ENCODE data around the gene LRRC59.
"Not testable (repeated sequence)": the region's sequence is repeated elsewhere in the genome, so short reads cannot be mapped to it uniquely, and the experiment has no call there.

LRRC59 gene

GRCh38 chr17:50347117-50347893, 50.0 kb downstream of the LRRC59 start:
- DNase-seq (ENCODE audit: low read depth), result no peak

DNA sequence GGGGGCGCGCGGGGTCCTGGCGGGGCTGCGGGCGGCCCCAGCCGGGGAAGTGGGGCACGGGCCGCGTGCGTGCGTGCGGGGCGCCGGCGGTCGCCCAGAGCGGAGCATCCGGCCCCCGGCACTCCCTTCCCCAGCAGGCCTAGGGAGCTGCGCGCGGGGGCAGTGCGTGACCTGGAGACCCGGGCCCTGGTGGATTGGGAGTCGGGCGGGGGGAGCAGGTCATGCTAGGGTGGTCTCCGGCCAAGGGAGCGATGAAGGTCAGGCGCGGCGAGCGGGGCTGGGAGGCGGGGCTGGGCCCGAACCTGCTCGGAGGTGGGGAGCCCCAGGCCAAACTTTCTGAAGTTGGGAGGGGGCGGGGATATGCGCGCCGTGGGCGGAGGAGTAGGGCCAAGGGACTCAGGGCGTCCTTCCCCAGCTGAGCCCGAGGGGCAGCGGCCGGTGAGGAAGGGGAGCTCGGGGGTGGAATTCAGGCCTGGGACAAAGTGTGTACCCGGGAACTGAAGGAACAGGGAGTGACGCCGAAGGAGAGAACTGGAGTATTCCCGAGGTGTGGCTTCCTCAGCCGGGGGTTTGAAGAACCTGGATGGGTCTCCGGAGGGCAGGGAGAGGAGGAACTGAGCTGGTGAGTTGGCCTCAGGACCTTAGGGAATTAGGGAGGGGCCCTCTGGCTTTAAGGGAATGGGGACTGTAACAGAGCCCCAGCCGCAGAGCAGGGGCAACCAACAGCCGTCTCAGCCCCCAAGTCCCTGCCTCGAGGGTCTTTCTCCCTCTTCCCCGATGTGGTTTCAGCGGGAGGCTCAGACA, 50.8 kb downstream of the LRRC59 start:
- DNase-seq (ENCODE audit: low read depth), result peak; percentile 45

DNA sequence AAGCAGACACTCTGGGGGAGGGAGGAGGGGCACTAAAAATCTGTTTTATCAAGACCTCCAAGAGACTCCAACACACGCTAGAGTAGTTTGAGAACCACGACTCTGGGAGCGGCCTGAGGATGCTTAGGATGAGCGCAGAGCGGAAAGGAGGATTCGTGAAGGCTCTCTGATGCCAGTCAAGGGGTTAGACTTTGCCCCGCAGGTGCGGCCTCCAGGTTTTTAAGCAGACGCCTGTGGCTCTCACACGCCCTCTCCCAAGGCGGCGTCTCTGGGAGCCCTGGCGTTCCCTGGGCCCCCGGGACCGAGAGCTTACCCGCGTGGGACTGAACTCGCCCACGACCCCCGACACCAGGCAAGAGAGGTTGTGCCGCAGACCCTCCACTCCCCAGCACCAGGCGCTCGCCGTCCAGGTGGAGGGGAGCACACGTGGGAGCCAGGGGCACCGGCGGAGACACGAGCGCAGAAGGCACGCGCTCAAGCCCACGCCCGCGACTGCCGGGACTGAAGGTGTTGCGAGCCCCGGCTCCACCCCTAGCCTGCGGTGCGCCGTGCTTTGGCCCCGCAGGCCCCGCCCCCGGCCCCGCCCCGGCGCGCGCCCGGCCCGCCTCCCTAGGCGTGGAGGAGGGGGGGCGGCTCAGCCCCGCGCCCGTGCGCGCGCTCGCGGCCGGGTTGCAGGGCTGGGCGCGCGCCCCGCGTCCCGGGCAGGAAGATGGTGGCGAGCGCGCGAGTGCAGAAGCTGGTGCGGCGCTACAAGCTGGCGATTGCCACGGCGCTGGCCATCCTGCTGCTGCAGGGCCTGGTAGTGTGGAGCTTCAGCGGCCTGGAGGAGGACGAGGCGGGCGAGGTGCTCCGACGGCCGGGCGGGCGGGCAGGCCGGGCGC, 51.7 kb downstream of the LRRC59 start, which contains the start of gene XYLT2:
XYLT2 (plus strand) TSS at position 695 of the 881 bp plus-strand sequence; CDS start at position 710, 15 bp downstream.
- peak; percentile 91 for DNase-seq (ENCODE audit: low read depth)

GRCh38 chr17:50344731-50345365, 52.5 kb downstream of the LRRC59 start:
- DNase-seq (ENCODE audit: low read depth), result no peak

DNA sequence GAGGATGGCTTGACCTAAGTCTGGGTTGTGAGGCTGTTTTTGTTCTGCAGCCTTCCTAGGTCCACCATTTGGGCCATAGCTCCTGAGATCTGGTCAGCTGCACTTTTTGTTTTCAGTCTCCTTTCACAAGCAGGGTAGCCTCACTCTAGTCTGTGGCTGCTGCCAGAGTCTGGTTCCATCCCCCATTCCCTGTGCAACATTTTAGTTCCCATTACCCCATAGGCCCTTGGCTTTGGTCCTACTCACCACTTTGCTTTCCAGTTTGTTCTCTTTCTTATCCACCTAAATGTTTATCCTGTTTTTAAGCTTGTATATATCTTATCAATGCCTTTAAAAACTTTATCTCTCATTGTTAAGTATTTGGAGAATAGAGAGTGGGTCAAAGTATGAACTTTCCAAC, 57.9 kb downstream of the LRRC59 start:
- DNase-seq (ENCODE audit: low read depth), result no peak

GRCh38 chr17:50338645-50339044, 58.7 kb downstream of the LRRC59 start:
- no peak for DNase-seq (ENCODE audit: low read depth)

DNA sequence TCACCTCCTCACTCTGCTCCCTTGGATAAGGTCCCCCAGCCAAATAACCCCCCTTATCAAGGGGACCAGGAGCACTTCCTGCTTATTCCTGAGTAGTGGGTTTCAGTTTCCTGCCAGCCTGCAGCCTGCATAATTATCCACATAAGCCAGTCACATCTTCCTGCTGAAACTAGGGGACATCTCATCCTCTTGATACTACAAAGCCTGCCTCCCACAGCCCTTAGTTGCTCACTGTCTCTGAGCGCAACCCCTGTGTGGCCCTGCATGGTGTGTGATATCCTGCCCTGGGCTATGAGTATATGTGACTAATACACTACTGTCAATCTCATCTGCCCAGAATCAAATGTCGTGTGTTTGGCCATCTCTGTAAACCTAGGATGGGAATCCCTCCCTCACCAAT, 59.4 kb downstream of the LRRC59 start:
- no peak for DNase-seq (ENCODE audit: low read depth)

DNA sequence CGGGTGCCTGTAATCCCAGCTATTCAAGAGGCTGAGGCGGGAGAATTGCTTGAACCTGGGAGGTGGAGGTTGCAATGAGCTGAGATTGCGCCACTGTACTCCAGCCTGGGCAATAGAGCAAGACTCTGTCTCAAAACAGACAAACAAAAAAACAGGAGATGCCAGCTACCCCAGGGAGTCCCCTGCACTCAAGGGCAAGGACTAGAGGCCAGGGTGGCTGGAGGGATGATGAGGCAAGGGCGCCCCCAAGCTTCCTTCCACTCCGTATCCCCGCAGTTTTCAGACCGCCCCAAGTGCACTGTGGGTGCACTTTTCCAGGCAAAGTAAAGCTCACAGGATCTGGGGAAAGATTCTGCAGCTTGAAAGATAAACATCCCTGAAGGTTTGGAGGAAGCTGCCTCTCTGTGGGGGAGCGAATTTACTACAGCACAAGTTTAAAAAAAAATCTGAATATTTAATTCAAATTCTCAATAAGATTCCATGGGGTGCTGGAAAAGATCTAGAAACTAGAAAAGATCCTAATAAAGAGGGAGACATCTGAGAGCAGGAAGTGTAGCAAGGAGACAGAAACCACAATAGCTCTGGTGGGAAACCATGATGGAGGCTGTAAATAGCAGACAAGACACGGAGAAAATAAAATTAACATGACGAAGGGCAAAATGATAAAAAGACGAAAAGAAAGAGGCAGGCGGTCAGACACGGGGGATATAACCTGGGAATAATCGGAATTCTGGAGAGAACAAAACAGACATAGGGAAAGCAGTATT, 63.8 kb downstream of the LRRC59 start:
- not testable (repeated sequence) for DNase-seq (ENCODE audit: low read depth)

DNA sequence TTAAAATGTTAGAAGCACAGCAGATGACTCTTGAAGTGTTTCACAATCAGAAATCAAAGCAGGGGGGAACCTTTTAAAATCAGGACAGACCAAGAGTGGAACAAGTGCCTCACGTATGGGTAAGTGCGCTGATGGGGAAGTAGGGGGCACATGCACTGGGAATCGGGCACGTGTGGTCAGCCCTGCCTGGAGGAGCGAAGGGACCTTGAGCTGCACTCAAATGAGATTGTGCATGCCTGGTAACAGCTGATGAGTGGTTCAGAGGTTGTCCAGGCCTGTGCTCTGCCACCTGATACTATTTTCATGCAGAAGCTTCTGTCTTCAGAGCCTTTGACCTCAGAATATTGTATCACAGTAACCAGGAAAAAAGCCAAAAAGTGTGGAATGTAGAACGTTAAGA, 65.1 kb downstream of the LRRC59 start:
- DNase-seq (ENCODE audit: low read depth), result no peak

Data from activated T-helper 9 cell treated with anti-CD3 and anti-CD28 coated beads, Interleukin-2, amount 50 U/mL, for 16 hours (primary cell).